HepG2 (cell line): ENCODE data around the gene TLE5. TPM values are rescaled to one million over a fixed set of nuclear protein-coding genes. Genes with fewer than 3 reads are reported as not detected.

Experiments used
- ARID3A ChIP-seq: IDR thresholded peaks from 2 replicates; pipeline ENCODE4 v1.6.1; 2012; ENCODE audit warnings: low read depth, low read length, improper control_type of control experiment
- DR1 ChIP-seq: sonication (generic); formaldehyde crosslinking; IDR thresholded peaks from 2 replicates; pipeline ENCODE4 v1.8.0; 2021; ENCODE audit warnings: mild to moderate bottlenecking, missing genetic modification reagents, inconsistent platforms
- FIP1L1 ChIP-seq: fragments of 200-400 bp; formaldehyde crosslinking; IDR thresholded peaks from 2 replicates; pipeline ENCODE4 v1.6.1; 2018; ENCODE audit warnings: low read depth, mild to moderate bottlenecking, low read length, moderate library complexity, borderline replicate concordance; ENCODE audit not compliant: insufficient read depth
- GZF1 ChIP-seq: sonication (generic); formaldehyde crosslinking; IDR thresholded peaks from 2 replicates; pipeline ENCODE4 v1.5.1; 2020; ENCODE audit warnings: mild to moderate bottlenecking, missing genetic modification reagents
- ISL2 ChIP-seq: sonication (generic); formaldehyde crosslinking; IDR thresholded peaks from 2 replicates; pipeline ENCODE4 v1.5.0; 2020; ENCODE audit warnings: missing genetic modification reagents
- JUN ChIP-seq: sonication (generic); formaldehyde crosslinking; IDR thresholded peaks from 2 replicates; pipeline ENCODE4 v1.4.0; 2020; ENCODE audit warnings: mild to moderate bottlenecking, missing genetic modification reagents
- JUNB ChIP-seq: sonication (generic); formaldehyde crosslinking; IDR thresholded peaks from 2 replicates; pipeline ENCODE4 v1.8.0; 2022; ENCODE audit warnings: missing genetic modification reagents, mild to moderate bottlenecking, borderline replicate concordance
- KLF11 ChIP-seq: IDR thresholded peaks from 2 replicates; pipeline ENCODE4 v1.6.1; 2016; ENCODE audit warnings: missing compliant biosample characterization
- LCORL ChIP-seq, 2 experiments: fragments of 450-650 bp in 1 of 2; sonication (generic) in 1 of 2; formaldehyde crosslinking in 1 of 2; IDR thresholded peaks; 2 replicates each; pipeline versions ENCODE4 v1.5.0 to v1.6.1; 2017 to 2020; ENCODE audit warnings: antibody characterized with exemption in 1 of 2, missing genetic modification reagents in 1 of 2
- MIXL1 ChIP-seq: IDR thresholded peaks from 2 replicates; pipeline ENCODE4 v1.6.1; 2016
- NR3C1 ChIP-seq: sonication (generic); formaldehyde crosslinking; IDR thresholded peaks from 2 replicates; pipeline ENCODE4 v1.4.0; 2020; ENCODE audit warnings: missing genetic modification reagents
- PRDM15 ChIP-seq: sonication (generic); formaldehyde crosslinking; IDR thresholded peaks from 2 replicates; pipeline ENCODE4 v1.4.0; 2020; ENCODE audit warnings: missing genetic modification reagents
- SSRP1 ChIP-seq: IDR thresholded peaks from 2 replicates; pipeline ENCODE4 v1.6.1; 2016; ENCODE audit warnings: control low read depth
- ZBTB25 ChIP-seq: IDR thresholded peaks from 2 replicates; pipeline ENCODE4 v1.6.1; 2018; ENCODE audit warnings: missing genetic modification reagents
- ZKSCAN8 ChIP-seq: IDR thresholded peaks from 2 replicates; pipeline ENCODE4 v1.6.1; 2016; ENCODE audit warnings: borderline replicate concordance, missing genetic modification reagents, missing compliant biosample characterization
- ZMYM2 ChIP-seq: sonication (generic); formaldehyde crosslinking; IDR thresholded peaks from 2 replicates; pipeline ENCODE4 v1.8.0; 2022; ENCODE audit warnings: mild to moderate bottlenecking, missing genetic modification reagents
- ZMYM3 ChIP-seq: sonication (generic); formaldehyde crosslinking; IDR thresholded peaks from 2 replicates; pipeline ENCODE4 v1.5.1; 2020; ENCODE audit warnings: mild to moderate bottlenecking, missing genetic modification reagents
- ZNF205 ChIP-seq: IDR thresholded peaks from 2 replicates; pipeline ENCODE4 v1.6.1; 2018; ENCODE audit warnings: missing biosample characterization, missing genetic modification reagents
- ZNF230 ChIP-seq: sonication (generic); formaldehyde crosslinking; IDR thresholded peaks from 2 replicates; pipeline ENCODE4 v1.4.0; 2020; ENCODE audit warnings: mild to moderate bottlenecking, missing genetic modification reagents
- ZNF282 ChIP-seq: fragments of 450-650 bp; IDR thresholded peaks from 2 replicates; pipeline ENCODE4 v1.6.1; 2018; ENCODE audit not compliant: partially characterized antibody
- ZNF33B ChIP-seq: sonication (generic); formaldehyde crosslinking; IDR thresholded peaks from 2 replicates; pipeline ENCODE4 v1.5.1; 2020; ENCODE audit warnings: mild to moderate bottlenecking, missing genetic modification reagents
- ZNF567 ChIP-seq: sonication (generic); formaldehyde crosslinking; IDR thresholded peaks from 2 replicates; pipeline ENCODE4 v1.8.1; 2023; ENCODE audit warnings: mild to moderate bottlenecking, missing genetic modification reagents, borderline replicate concordance
- ZNF615 ChIP-seq: sonication (generic); formaldehyde crosslinking; IDR thresholded peaks from 2 replicates; pipeline ENCODE4 v1.5.0; 2020; ENCODE audit warnings: mild to moderate bottlenecking, missing genetic modification reagents, borderline replicate concordance
- polyA plus RNA-seq, 8 experiments: library from polyadenylated mRNA; depleted of rRNA in 3 of 8; stranded (reverse) in 7 of 8; unstranded in 1 of 8; fragments of >200 nt; fragmentation: Illumina TruSeq in 4 of 8; extraction: Trizol in 4 of 8; gene quantifications; 2 replicates each; pipeline versions ENCODE4 v1.2.1 to v1.2.3, GENCODE V29; 2011 to 2016; ENCODE audit warnings: low read depth in 4 of 8, missing spikeins in 1 of 8, mixed read lengths in 1 of 8; ENCODE audit not compliant: insufficient read depth in 1 of 8
- total RNA-seq, 5 experiments: library from RNA; depleted of rRNA; stranded (reverse); fragments of >200 nt; fragmentation: Illumina TruSeq; extraction: Trizol; gene quantifications; 2 replicates each; pipeline ENCODE4 v1.2.3, GENCODE V29; 2016; ENCODE audit warnings: low read depth in 1 of 5
- TF ChIP-seq, protein P1 (sequence below): sonication (generic); formaldehyde crosslinking; IDR thresholded peaks from 2 replicates; pipeline ENCODE4 v1.4.0; 2020; ENCODE audit warnings: missing genetic modification reagents

TLE5 gene
- total and polyA plus RNA-seq, 2 of the 13 experiments (the other 11 are each of a cell fraction or from before 2014, with no cell fraction given) = 62.8 to 189 TPM

DNA sequence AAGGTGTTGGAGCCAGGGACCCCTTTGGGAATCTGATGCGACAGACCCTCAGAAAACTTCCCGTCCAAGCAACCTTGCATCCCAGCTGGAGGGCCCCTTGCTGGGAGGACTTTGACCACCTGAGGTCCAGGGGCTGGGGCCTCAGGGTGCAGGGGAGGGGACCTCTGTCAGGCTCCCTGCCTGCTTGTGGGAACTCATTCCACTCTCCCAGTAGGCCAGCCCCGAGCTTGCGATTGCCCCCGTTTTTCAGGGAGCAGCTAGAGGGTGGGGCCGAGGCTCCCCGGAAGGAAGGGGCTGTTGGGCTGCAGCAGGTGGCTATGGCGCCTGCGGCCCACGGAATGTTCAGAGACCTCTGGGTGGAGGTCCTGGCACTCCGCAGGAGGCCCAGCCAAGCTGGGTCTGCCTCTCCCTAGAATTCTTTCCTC lies 34.6 kb upstream of the TLE5 start (continued):
- TF ChIP-seq SSRP1 (CRISPR knock-in tag) (0 out of 2 replicates have a peak, but pooled peaks have one; percentile 11), ZNF615 (CRISPR knock-in tag) (no peak), PRDM15 (CRISPR knock-in tag) (peak; percentile 96), JUN (CRISPR knock-in tag) (no peak), ZNF282 (no peak), ZMYM2 (CRISPR knock-in tag) (0 out of 2 replicates have a peak, but pooled peaks have one; percentile 39), ZNF230 (CRISPR knock-in tag) (no peak), KLF11 (CRISPR knock-in tag) (no peak), MIXL1 (no peak), ZNF205 (no peak), ISL2 (CRISPR knock-in tag) (no peak), JUNB (CRISPR knock-in tag) (no peak), DR1 (CRISPR knock-in tag) (peak; percentile 15; the same call in 1 of the 2 replicates), FIP1L1 (no peak), NR3C1 (CRISPR knock-in tag) (no peak), LCORL (IDR thresholded peaks at IDR 0.05) (no peak), LCORL (CRISPR knock-in tag; IDR thresholded peaks at IDR 0.05) (no peak; the same call in 1 of the 2 replicates), ZKSCAN8 (CRISPR knock-in tag) (no peak), ARID3A (no peak), ZNF567 (CRISPR knock-in tag) (no peak), GZF1 (CRISPR knock-in tag) (peak; percentile 78; the same call in 1 of the 2 replicates), ZNF33B (CRISPR knock-in tag) (0 out of 2 replicates have a peak, but pooled peaks have one; percentile 29), ZMYM3 (CRISPR knock-in tag) (no peak), ZBTB25 (CRISPR knock-in tag) (no peak)
- TF ChIP-seq, protein P1, sequence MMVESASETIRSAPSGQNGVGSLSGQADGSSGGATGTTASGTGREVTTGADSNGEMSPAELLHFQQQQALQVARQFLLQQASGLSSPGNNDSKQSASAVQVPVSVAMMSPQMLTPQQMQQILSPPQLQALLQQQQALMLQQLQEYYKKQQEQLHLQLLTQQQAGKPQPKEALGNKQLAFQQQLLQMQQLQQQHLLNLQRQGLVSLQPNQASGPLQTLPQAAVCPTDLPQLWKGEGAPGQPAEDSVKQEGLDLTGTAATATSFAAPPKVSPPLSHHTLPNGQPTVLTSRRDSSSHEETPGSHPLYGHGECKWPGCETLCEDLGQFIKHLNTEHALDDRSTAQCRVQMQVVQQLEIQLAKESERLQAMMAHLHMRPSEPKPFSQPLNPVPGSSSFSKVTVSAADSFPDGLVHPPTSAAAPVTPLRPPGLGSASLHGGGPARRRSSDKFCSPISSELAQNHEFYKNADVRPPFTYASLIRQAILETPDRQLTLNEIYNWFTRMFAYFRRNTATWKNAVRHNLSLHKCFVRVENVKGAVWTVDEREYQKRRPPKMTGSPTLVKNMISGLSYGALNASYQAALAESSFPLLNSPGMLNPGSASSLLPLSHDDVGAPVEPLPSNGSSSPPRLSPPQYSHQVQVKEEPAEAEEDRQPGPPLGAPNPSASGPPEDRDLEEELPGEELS = no peak; the same call in 1 of the 2 replicates
